HG03520 (cell line): Measurements from ENCODE around the gene PRRT4.

Experiments
- ATAC-seq: cut with Tn5 transposase; IDR thresholded peaks from one replicate; pipeline ENCODE4 v1.9.1; 2021; ENCODE audit warnings: mild to moderate bottlenecking, moderate library complexity; ENCODE audit not compliant: unreplicated experiment

Gene PRRT4

GRCh38 chr7:128302139-128302538, 59.4 kb downstream of the PRRT4 start:
- ATAC-seq, result no peak
